Gastrocnemius medialis (tissue), 4 donors: Measurements from ENCODE around the gene F13B. TPM values are rescaled to one million over a fixed set of nuclear protein-coding genes. Genes with fewer than 3 reads are reported as not detected.

Experiments
- ATAC-seq, 2 donors: fragments of 150-250 bp; one replicate each; pipeline ENCODE4 v1.9.1; 2016
- DNase-seq, 2 donors: peaks; one replicate each; pipeline ENCODE4 v3.0.0-alpha.2; 2019
- H3K27ac ChIP-seq, 4 donors: fragments of 200-600 bp; sonication (generic); 1 replicate in 1 of 4; 2 replicates in 3 of 4; pipeline ENCODE4 v1.5.1; 2016 to 2018; ENCODE audit warnings: mild to moderate bottlenecking in 2 of 4, moderate library complexity in 1 of 4
- H3K27me3 ChIP-seq, 3 donors: fragments of 200-600 bp; sonication (generic) in 2 of 3; 1 replicate in 1 of 3; 2 replicates in 2 of 3; pipeline versions ENCODE4 v1.5.1 to v1.6.0; 2016 to 2019; ENCODE audit warnings: mild to moderate bottlenecking in 1 of 3, moderate library complexity in 1 of 3
- H3K36me3 ChIP-seq, 2 donors: fragments of 200-600 bp; sonication (generic) in 1 of 2; one replicate each; pipeline ENCODE4 v1.5.1; 2017 to 2018
- H3K4me1 ChIP-seq, 2 donors: fragments of 200-600 bp; sonication (generic) in 1 of 2; one replicate each; pipeline ENCODE4 v1.5.1; 2016 to 2017; ENCODE audit warnings: mild to moderate bottlenecking in 2 of 2
- H3K4me3 ChIP-seq, 4 donors: fragments of 200-600 bp; sonication (generic) in 3 of 4; 1 replicate in 1 of 4; 2 replicates in 3 of 4; pipeline ENCODE4 v1.5.1; 2016 to 2019; ENCODE audit warnings: mild to moderate bottlenecking in 2 of 4
- H3K9me3 ChIP-seq, 3 donors: fragments of 200-600 bp; sonication (generic) in 2 of 3; 1 replicate in 1 of 3; 2 replicates in 2 of 3; pipeline ENCODE4 v1.5.1; 2016 to 2019
- CTCF ChIP-seq, 5 experiments: fragments of 450-650 bp in 3 of 5; fragments of 200-600 bp in 2 of 5; sonication (generic) in 2 of 5; IDR thresholded peaks in 4 of 5; conservative IDR thresholded peaks in 1 of 5; 1 replicate in 4 of 5; 2 replicates in 1 of 5; pipeline ENCODE4 v1.5.1; 2016 to 2019; ENCODE audit warnings: antibody characterized with exemption in 5 of 5, mild to moderate bottlenecking in 3 of 5, moderate library complexity in 3 of 5
- POLR2A ChIP-seq, 2 donors: fragments of 450-650 bp; IDR thresholded peaks; one replicate each; pipeline ENCODE4 v1.6.1; 2017; ENCODE audit warnings: antibody characterized with exemption in 2 of 2, mild to moderate bottlenecking in 2 of 2, moderate library complexity in 2 of 2
- in situ Hi-C, 4 donors: fragments of 200-750 bp; cut with MboI; loops; one replicate each; pipeline versions ENCODE4 v1.15.0 to v1.8.0; 2017; ENCODE audit warnings: low sequenced_read_pairs in 4 of 4
- intact Hi-C: fragments of 100-400 bp; cut with DNase I; formaldehyde crosslinking; loops from one replicate; pipeline ENCODE4 v1.15.1; 2023; ENCODE audit warnings: low total_unique reads
- total RNA-seq, 4 donors: library from RNA; depleted of rRNA; stranded (reverse); fragments of >200 nt; gene quantifications; one replicate each; pipeline versions ENCODE4 v1.1.0 to v1.2.3, GENCODE V29; 2016

Gene F13B
- total RNA-seq, 4 donors from 2014 or later, result not detected

- H3K27me3 ChIP-seq, result no peaks in the 10 kb centered on the region
- ATAC-seq (no peak), DNase-seq (no peak)
- no peak overlapping the region for H3K4me3 ChIP-seq
- H3K9me3 ChIP-seq, result no peaks in the 10 kb centered on the region
- H3K36me3 ChIP-seq, result no peaks in the 10 kb centered on the region
- H3K4me1 ChIP-seq, result no peaks in the 10 kb centered on the region
- no peak for TF ChIP-seq POLR2A (IDR thresholded peaks at IDR 0.05)
- no peak for TF ChIP-seq CTCF (IDR thresholded peaks at IDR 0.05 in 4 of 5, conservative IDR thresholded peaks at IDR 0.05 in 1 of 5)
- in situ Hi-C loops (no loop called here), intact Hi-C loops (no loop called here)
- no peak overlapping the region for H3K27ac ChIP-seq
Observed at GRCh38 chr1:197076585-197076984, 9.5 kb upstream of the F13B start.

- in situ Hi-C loops, result no loop called here
- no peak for ATAC-seq
Observed at GRCh38 chr1:197073978-197074377, 6.9 kb upstream of the F13B start.

GRCh38 chr1:197067457-197067818, 378 bp upstream of the F13B start:
- intact Hi-C loops (no loop called here), in situ Hi-C loops (no loop called here)
- ATAC-seq (no peak), DNase-seq (no peak)
- no peaks in the 10 kb centered on the region for H3K4me1 ChIP-seq
- H3K9me3 ChIP-seq, result no peaks in the 10 kb centered on the region
- TF ChIP-seq CTCF (IDR thresholded peaks at IDR 0.05 in 4 of 5, conservative IDR thresholded peaks at IDR 0.05 in 1 of 5) (no peak), POLR2A (IDR thresholded peaks at IDR 0.05) (no peak)
- H3K27ac ChIP-seq, result no peak overlapping the region
- no peaks in the 10 kb centered on the region for H3K36me3 ChIP-seq
- no peaks in the 10 kb centered on the region for H3K27me3 ChIP-seq
- no peak overlapping the region for H3K4me3 ChIP-seq

More at GRCh38 chr1:197073978-197074377, 6.9 kb upstream of the F13B start:
- intact Hi-C loops, result no loop called here
- H3K36me3 ChIP-seq, result no peaks in the 10 kb centered on the region
- no peaks in the 10 kb centered on the region for H3K4me1 ChIP-seq
- H3K27ac ChIP-seq, result no peak overlapping the region
- H3K9me3 ChIP-seq, result no peaks in the 10 kb centered on the region
- DNase-seq, result no peak
- TF ChIP-seq CTCF (IDR thresholded peaks at IDR 0.05 in 4 of 5, conservative IDR thresholded peaks at IDR 0.05 in 1 of 5), result no peak
- TF ChIP-seq POLR2A (IDR thresholded peaks at IDR 0.05), result no peak
- H3K4me3 ChIP-seq, result no peak overlapping the region
- no peaks in the 10 kb centered on the region for H3K27me3 ChIP-seq

GRCh38 chr1:197066277-197066676, 783 bp downstream of the F13B start:
- Histone ChIP-seq H3K4me1 (no peaks in the 10 kb centered on the region), H3K9me3 (no peaks in the 10 kb centered on the region), H3K27ac (no peak overlapping the region), H3K27me3 (no peaks in the 10 kb centered on the region), H3K4me3 (no peak overlapping the region), H3K36me3 (no peaks in the 10 kb centered on the region)
- DNase-seq, result no peak
- in situ Hi-C loops, result no loop called here
- intact Hi-C loops, result no loop called here
- TF ChIP-seq CTCF (IDR thresholded peaks at IDR 0.05 in 4 of 5, conservative IDR thresholded peaks at IDR 0.05 in 1 of 5) (no peak), POLR2A (IDR thresholded peaks at IDR 0.05) (no peak)
- ATAC-seq, result no peak

- TF ChIP-seq CTCF (IDR thresholded peaks at IDR 0.05 in 4 of 5, conservative IDR thresholded peaks at IDR 0.05 in 1 of 5) (no peak), POLR2A (IDR thresholded peaks at IDR 0.05) (no peak)
- no peak for ATAC-seq
- H3K27me3 ChIP-seq, result no peaks in the 10 kb centered on the region
- no peaks in the 10 kb centered on the region for H3K9me3 ChIP-seq
- no peak for DNase-seq
- H3K36me3 ChIP-seq, result no peaks in the 10 kb centered on the region
- no peak overlapping the region for H3K27ac ChIP-seq
- H3K4me1 ChIP-seq, result no peaks in the 10 kb centered on the region
- intact Hi-C loops, result no loop called here
- H3K4me3 ChIP-seq, result no peak overlapping the region
- in situ Hi-C loops, result no loop called here
Observed at GRCh38 chr1:197065559-197065958, 1.5 kb downstream of the F13B start.
